ENCODE measurements around the gene ISY1. TPM values are rescaled to one million over a fixed set of nuclear protein-coding genes. Genes with fewer than 3 reads are reported as not detected.
"Not testable (repeated sequence)": the region's sequence is repeated elsewhere in the genome, so short reads cannot be mapped to it uniquely, and the experiment has no call there.

The ISY1 gene
- total RNA-seq, 2 donors from 2014 or later = 32.8 to 36.9 TPM

DNA sequence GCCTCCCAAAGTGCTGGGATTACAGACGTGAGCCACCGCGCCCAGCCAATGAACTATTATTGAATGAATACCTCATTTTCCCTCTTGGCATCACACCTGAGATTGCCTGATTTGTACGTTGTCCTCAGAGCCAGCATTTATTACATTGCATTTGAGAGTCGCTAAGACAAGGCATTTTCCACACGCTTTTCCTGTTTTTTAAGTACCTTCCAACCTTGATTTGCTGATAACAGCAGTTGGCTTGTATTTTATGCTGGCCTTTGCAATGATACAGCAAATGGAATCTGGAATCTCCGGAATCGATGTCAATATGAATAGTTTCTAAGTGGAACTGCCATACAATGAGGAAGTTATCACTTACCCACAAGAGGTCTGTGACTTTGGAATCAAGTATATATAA, 38.5 kb upstream of the ISY1 start:
- H3K4me3 ChIP-seq = no peak overlapping the region
- no peaks in the 10 kb centered on the region for H3K9me3 ChIP-seq
- intact Hi-C loops (cut with DNase I) = no loop called here
- TF ChIP-seq, protein P1, sequence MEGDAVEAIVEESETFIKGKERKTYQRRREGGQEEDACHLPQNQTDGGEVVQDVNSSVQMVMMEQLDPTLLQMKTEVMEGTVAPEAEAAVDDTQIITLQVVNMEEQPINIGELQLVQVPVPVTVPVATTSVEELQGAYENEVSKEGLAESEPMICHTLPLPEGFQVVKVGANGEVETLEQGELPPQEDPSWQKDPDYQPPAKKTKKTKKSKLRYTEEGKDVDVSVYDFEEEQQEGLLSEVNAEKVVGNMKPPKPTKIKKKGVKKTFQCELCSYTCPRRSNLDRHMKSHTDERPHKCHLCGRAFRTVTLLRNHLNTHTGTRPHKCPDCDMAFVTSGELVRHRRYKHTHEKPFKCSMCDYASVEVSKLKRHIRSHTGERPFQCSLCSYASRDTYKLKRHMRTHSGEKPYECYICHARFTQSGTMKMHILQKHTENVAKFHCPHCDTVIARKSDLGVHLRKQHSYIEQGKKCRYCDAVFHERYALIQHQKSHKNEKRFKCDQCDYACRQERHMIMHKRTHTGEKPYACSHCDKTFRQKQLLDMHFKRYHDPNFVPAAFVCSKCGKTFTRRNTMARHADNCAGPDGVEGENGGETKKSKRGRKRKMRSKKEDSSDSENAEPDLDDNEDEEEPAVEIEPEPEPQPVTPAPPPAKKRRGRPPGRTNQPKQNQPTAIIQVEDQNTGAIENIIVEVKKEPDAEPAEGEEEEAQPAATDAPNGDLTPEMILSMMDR (IDR thresholded peaks at IDR 0.05) = no peak
- no peak overlapping the region for H3K27ac ChIP-seq
- H3K27me3 ChIP-seq = no peaks in the 10 kb centered on the region
- H3K4me1 ChIP-seq = no peaks in the 10 kb centered on the region
- H3K9ac ChIP-seq (ENCODE audit: low read depth in 2 of 2, low read length in 2 of 2) = no peak overlapping the region
- DNase-seq = no peak
- no peaks in the 10 kb centered on the region for H3K36me3 ChIP-seq

DNA sequence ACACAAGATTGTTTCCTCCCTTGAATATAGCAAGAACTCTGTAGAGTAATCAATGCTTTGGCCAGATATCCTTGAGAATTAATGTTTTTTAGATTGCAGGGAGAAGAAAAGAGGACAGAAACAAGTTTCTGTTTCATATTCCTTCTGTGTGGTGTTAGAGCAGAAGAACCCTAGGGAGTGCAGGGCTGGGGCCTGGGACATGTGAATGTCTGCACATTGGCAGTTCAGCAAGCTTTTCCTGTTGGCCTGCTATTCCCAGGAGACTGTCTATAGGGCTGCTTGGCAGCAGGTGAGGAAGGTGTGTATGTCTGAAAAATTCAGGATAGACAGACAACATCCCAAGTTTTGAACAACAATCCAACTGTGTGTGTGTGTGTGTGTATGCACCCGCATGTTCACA, 36.5 kb upstream of the ISY1 start:
- DNase-seq = no peak
- intact Hi-C loops (cut with DNase I) = no loop called here
- TF ChIP-seq, protein P1 (IDR thresholded peaks at IDR 0.05) = no peak
- Histone ChIP-seq H3K27ac (no peak overlapping the region), H3K9me3 (no peaks in the 10 kb centered on the region), H3K9ac (ENCODE audit: low read depth in 2 of 2, low read length in 2 of 2) (no peak overlapping the region), H3K4me1 (no peaks in the 10 kb centered on the region), H3K36me3 (no peaks in the 10 kb centered on the region), H3K4me3 (no peak overlapping the region), H3K27me3 (no peaks in the 10 kb centered on the region)

DNA sequence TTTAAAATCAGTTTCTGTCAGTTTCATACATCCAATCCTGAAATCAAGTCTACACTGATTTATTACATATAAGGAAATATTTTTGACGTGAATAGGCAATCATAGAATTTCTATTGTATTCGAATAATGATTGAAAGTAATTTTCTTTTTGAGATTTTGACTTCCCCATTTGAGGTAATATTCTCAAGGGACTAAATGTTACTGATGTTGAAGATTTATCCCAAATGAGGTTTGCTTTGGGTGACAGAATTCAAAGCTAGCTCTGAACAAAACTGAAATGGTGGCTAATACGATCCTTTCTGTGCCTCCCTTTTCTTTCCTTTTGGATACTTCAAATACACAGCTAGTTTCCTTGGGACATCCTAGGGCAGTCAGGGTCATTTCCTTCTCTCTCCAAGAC, 35.7 kb upstream of the ISY1 start:
- DNase-seq = no peak
- no peaks in the 10 kb centered on the region for H3K4me1 ChIP-seq
- H3K9ac ChIP-seq (ENCODE audit: low read depth in 2 of 2, low read length in 2 of 2) = no peak overlapping the region
- no peak overlapping the region for H3K4me3 ChIP-seq
- TF ChIP-seq, protein P1 (IDR thresholded peaks at IDR 0.05) = no peak
- no peaks in the 10 kb centered on the region for H3K36me3 ChIP-seq
- no peak overlapping the region for H3K27ac ChIP-seq
- H3K27me3 ChIP-seq = no peaks in the 10 kb centered on the region
- H3K9me3 ChIP-seq = no peaks in the 10 kb centered on the region
- intact Hi-C loops (cut with DNase I) = no loop called here

DNA sequence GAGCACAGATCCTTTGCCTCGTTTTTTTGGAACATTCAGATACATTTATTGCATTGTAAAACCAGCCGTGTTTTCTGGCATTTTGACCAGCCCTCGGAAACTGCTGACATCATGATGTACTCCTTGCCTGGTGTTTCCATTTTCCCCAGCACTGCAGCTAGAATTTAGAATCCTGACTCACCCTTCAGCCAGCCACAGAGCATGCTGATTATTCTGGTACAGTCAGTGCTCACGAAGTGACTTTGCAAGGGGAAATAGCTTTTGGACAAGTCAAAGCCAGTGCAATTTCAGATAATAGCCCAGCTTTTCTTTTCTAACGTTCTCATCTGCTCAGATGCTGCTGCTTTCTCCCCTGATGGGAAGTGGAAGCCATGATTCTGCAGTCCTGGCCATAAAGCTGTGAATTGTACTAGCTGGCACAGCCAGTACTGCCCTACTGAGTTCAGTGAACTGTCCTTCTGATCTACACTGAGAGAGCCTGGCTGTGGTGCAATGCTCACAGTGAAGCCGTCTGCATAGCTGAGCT, 34.9 kb upstream of the ISY1 start:
- DNase-seq = no peak
- H3K4me3 ChIP-seq = no peak overlapping the region
- intact Hi-C loops (cut with DNase I) = no loop called here

DNA sequence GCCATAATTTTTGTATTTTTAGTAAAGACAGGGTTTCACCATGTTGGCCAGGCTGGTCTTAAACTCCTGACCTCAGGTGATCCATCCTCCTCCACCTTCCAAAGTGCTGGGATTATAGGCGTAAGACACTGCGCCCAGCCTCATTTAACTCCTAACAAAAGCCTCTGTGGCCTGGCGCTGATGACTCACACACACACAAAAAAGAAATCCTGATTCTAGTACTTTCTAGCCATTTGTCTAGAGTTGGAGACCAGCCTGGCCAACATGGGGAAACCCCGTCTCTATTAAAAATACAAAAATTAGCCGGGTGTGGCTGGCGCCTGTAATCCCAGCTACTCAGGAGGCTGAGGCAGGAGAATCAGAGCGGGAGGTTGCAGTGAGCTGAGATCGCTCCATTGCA, 28.9 kb upstream of the ISY1 start:
- H3K27me3 ChIP-seq; H3K9ac ChIP-seq (ENCODE audit: low read depth in 2 of 2, low read length in 2 of 2); H3K4me1 ChIP-seq; H3K9me3 ChIP-seq; intact Hi-C loops (cut with DNase I); H3K27ac ChIP-seq; H3K4me3 ChIP-seq; H3K36me3 ChIP-seq; DNase-seq: not testable (repeated sequence)

More for the DNA sequence above, 34.9 kb upstream of the ISY1 start:
- Histone ChIP-seq H3K27ac (peak overlapping the region; percentile 34), H3K4me1 (no peaks in the 10 kb centered on the region), H3K9ac (ENCODE audit: low read depth in 2 of 2, low read length in 2 of 2) (no peak overlapping the region), H3K9me3 (no peaks in the 10 kb centered on the region), H3K27me3 (no peaks in the 10 kb centered on the region), H3K36me3 (no peaks in the 10 kb centered on the region)
- TF ChIP-seq, protein P1 (IDR thresholded peaks at IDR 0.05) = no peak

DNA sequence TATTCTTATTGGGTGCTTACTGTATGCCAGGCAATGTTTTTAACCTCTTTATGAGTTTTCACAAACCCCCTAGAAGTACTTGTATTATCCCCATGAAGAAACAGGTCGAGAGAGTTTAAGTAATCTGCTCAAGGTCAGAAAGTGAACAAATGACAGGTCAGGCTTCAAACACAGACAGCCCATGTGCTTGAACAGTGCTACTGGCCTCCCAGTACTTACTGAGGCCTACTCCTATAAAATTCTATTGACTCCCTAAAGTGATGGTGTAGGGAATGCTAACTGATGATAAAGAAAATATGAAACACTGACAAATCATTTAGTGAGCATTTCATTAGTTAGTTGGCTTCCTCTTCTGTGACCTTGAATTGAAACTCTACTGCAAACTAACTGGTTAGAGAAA, 27.0 kb upstream of the ISY1 start:
- TF ChIP-seq, protein P1 (IDR thresholded peaks at IDR 0.05) = no peak
- H3K36me3 ChIP-seq = no peaks in the 10 kb centered on the region
- H3K9ac ChIP-seq (ENCODE audit: low read depth in 2 of 2, low read length in 2 of 2) = no peak overlapping the region
- intact Hi-C loops (cut with DNase I) = no loop called here
- H3K4me1 ChIP-seq = peaks cover 10% of the 10 kb centered on the region
- H3K27ac ChIP-seq = no peak overlapping the region
- no peak overlapping the region for H3K4me3 ChIP-seq
- no peak for DNase-seq
- H3K9me3 ChIP-seq = no peaks in the 10 kb centered on the region
- no peaks in the 10 kb centered on the region for H3K27me3 ChIP-seq
